ENCODE results near the gene CLDN19.

- TF ChIP-seq SNAI2 (CRISPR knock-in tag; IDR thresholded peaks at IDR 0.05): no peak
- TF ChIP-seq TOX (CRISPR knock-in tag; IDR thresholded peaks at IDR 0.05; ENCODE audit: borderline replicate concordance): no peak
- TF ChIP-seq ARNTL (CRISPR knock-in tag; IDR thresholded peaks at IDR 0.05; ENCODE audit: borderline replicate concordance, low read depth): no peak
- TF ChIP-seq, protein P1, sequence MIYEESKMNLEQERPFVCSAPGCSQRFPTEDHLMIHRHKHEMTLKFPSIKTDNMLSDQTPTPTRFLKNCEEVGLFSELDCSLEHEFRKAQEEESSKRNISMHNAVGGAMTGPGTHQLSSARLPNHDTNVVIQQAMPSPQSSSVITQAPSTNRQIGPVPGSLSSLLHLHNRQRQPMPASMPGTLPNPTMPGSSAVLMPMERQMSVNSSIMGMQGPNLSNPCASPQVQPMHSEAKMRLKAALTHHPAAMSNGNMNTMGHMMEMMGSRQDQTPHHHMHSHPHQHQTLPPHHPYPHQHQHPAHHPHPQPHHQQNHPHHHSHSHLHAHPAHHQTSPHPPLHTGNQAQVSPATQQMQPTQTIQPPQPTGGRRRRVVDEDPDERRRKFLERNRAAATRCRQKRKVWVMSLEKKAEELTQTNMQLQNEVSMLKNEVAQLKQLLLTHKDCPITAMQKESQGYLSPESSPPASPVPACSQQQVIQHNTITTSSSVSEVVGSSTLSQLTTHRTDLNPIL (CRISPR knock-in tag; IDR thresholded peaks at IDR 0.05; ENCODE audit: low read depth): no peak
- no peak for TF ChIP-seq CSRNP3 (CRISPR knock-in tag; IDR thresholded peaks at IDR 0.05)
- TF ChIP-seq PATZ1 (CRISPR knock-in tag; IDR thresholded peaks at IDR 0.05; ENCODE audit: borderline replicate concordance): no peak
Measured at GRCh38 chr1:42686418-42686817, 53.6 kb downstream of the CLDN19 start.

Measured in SK-N-SH treated with all-trans-retinoic acid at 6 μM for 48 hours (cell line).